Endothelial cell of coronary artery (primary cell): ENCODE results near the gene ACIN1. TPM values are rescaled to one million over a fixed set of nuclear protein-coding genes. Genes with fewer than 3 reads are reported as not detected.

Source experiments
- total RNA-seq: library from RNA; depleted of rRNA; stranded (reverse); fragments of >200 nt; gene quantifications from 2 replicates; pipeline ENCODE4 v1.2.3, GENCODE V29; 2014

Gene ACIN1, protein sequence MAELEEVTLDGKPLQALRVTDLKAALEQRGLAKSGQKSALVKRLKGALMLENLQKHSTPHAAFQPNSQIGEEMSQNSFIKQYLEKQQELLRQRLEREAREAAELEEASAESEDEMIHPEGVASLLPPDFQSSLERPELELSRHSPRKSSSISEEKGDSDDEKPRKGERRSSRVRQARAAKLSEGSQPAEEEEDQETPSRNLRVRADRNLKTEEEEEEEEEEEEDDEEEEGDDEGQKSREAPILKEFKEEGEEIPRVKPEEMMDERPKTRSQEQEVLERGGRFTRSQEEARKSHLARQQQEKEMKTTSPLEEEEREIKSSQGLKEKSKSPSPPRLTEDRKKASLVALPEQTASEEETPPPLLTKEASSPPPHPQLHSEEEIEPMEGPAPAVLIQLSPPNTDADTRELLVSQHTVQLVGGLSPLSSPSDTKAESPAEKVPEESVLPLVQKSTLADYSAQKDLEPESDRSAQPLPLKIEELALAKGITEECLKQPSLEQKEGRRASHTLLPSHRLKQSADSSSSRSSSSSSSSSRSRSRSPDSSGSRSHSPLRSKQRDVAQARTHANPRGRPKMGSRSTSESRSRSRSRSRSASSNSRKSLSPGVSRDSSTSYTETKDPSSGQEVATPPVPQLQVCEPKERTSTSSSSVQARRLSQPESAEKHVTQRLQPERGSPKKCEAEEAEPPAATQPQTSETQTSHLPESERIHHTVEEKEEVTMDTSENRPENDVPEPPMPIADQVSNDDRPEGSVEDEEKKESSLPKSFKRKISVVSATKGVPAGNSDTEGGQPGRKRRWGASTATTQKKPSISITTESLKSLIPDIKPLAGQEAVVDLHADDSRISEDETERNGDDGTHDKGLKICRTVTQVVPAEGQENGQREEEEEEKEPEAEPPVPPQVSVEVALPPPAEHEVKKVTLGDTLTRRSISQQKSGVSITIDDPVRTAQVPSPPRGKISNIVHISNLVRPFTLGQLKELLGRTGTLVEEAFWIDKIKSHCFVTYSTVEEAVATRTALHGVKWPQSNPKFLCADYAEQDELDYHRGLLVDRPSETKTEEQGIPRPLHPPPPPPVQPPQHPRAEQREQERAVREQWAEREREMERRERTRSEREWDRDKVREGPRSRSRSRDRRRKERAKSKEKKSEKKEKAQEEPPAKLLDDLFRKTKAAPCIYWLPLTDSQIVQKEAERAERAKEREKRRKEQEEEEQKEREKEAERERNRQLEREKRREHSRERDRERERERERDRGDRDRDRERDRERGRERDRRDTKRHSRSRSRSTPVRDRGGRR
- total RNA-seq = 83.1 and 91.2 TPM in 2 replicates

DNA sequence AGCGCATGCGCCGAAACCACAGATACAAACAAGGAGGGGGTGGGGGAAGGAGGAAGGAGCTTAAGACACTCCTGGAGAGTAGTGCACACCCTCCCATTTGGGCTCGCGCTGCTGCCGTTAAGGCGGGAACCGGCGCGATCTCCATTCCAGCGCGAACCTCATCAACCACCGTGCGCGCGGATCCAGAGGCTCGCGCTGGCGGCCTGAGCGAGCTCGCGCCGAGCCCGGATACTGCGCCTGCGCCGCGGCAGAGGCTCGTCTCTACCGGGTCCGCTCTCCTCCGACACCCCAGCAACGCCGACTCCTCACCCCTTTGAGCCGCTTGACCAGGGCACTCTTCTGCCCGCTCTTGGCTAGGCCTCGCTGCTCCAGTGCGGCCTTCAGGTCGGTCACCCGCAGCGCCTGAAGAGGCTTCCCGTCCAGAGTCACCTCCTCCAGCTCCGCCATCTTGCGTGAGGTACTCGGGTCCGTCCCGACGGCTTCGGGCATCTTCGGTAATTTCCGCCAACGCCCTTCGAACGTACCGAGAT lies at the start of gene ACIN1:
TSS of gene ACIN1 (minus strand) at position 471 of the 530 bp plus-strand sequence. CDS start at position 447, 24 bp downstream.

DNA sequence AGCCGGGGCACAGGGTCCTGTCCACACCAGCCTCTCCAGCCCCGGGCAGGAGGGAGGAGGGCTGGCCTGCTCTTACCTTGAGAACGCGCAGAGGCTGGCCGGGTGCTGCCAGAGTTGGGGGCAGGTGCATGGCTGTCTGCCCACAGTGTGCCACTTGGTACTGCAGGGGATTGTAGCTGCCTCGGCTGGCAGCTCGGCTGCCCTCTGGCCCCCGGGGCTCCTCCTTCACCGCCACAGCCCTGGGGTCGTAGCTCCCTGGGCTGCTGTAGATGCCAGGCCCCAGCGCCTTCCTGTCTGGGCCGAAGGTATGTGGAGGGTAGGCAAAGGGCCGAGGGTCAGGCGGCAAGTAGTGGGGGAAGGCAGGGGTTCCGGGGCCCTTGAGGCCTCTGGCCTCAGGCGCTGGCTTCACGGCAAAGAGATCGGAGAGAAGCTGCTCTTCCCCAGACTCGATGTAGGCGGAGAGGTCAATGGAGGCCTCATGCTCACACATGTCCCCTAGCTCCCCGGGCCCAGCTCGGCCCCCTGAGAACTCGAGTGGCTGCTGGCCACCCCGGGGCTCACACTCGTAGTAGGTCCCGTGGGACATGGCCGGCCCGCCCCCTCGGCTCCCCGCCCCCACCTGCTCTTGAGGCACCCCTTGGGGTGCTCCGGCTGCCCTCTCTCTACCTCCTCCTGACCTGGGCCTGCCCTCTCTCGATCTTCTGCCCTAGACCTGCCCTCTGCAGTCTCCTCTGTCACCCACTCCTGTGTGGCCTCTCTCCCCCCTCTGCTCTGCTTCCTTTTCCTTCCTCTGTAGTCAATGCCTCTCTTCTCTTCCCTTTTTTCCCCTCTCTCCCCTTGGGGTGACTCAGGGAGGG lies 23.8 kb upstream of the ACIN1 start, which contains the start of gene CEBPE:
TSS of gene CEBPE (minus strand) at position 750 of the 857 bp plus-strand sequence. CDS start at position 586, 164 bp downstream.

DNA sequence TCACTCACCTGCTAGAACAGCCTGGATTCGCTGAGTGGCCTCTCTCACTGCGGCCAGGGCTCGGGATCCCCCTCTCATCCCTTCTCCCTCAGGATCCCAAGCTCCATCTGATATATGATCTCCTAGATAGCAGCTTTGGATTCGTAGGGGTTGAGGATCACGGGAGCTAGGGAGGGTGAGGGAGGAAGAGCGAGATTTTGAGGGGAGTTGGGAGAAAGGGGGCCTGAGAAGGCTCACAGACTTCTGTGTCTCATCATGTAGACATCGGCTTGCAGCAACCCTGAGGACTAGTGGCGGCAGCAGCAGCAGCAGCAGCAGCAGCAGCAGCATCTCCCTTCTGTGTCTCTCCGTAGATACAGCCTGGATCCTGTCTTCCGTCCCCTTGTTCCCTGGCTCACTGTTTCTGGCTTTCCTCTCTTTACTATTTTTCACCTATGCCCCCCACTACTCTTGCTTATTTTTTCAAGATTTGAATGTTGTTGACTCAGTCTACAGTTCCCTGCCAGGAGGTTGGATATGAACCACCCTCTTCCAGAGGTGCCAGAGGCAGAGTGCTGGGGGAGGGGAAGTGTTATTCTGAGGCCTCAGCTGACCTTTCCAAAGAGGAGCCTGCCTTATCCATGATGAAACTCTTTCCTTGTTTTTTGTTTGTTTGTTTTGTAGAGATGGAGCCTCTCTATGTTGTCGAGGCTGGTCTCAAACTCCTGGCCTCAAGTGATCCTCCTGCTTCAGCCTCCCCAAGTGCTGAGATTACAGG lies 9.8 kb upstream of the ACIN1 start, which contains the start of gene CIROP:
TSS of gene CIROP (minus strand) at position 399 of the 757 bp plus-strand sequence. CDS start at position 330, 69 bp downstream.

DNA sequence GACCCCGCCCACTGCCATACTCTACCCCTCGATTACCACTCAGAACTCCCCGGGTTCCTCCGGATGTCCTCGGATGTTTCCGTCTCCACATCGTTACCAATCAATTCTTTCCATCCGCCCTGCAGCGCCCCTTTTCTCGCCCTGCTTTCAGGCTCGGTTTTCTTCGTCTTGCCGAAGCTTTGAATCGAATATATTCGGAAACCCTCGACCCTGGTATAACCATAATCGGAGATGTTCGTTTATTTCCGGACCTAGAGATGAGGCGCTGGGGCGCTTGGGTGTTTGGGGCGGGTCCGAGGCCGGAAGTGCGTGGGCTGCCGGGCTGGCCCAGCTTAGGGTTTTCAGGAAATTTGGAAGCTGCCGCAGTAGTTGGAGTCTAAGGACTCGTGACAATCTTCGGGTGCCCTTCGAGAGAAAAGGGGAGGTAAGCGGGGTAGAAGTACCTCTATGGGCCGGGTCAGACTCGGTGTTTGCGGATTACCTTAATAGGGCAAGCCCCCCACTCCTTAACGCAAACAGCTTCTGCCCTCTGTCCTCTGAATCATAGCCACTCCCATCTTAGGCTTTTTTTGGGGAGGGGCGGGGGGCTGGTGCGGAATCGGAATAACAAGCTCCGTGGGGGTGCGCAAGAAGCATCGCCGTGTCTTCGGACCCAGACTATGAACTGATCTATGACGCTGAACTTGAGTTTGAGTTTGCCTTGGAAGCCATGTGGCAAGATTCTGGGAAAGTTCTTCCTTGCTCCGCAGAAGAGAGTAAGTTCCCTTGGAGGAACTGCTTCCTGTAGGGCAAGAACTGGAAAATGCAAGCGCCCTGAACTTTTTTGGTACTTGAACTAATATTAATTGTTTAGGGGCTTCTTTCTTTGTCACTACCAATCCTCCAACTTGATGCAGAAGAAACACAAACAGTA lies 516 bp upstream of the ACIN1 start, which contains the start of gene C14orf119:
TSS of gene C14orf119 (plus strand) at position 310 of the 913 bp plus-strand sequence. CDS start 2,154 bp downstream, outside the sequence.

DNA sequence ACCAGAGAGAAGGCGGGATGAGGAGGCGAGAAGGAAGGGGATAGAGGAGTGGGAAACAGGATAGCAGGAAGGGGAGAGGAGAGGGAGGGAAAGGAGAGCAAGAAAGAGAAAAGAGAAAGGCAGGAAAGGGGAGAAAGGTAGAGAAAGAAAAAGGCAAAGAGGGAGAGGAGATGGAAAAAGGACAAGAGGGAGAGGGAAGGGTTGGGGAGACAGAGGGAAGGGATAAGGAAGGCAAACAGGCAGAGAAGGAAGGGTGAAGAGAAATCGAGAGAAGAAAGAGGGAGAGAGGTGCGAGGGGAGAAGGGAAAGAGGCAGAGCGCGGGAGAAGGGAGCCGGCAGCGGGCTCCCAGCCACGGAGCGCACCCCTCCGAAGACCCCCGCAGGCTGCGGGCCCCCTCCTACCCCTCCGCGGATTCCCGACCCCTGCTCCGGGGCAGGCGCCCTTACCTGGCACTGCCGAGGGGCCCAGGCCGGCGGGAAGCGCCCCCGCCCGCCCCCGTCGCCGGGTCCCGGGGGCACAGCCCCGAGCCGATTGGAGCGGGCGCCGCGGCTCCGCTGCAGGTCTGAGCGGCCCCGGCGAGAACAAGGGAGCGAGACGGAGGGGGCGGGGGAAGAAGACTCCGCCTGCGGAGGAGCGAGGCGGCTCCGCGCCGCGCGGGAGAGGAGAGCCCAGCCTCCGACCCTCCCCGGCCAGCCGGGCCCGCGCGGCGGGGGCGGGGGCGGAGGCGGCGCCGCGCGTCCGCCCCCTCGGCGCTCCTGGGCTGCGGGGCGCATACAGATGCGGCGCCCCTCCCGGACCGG lies 37.8 kb downstream of the ACIN1 start, which contains the start of gene CDH24:
TSS of gene CDH24 (minus strand) at position 565 of the 801 bp plus-strand sequence. CDS start 1,787 bp downstream, outside the sequence.

DNA sequence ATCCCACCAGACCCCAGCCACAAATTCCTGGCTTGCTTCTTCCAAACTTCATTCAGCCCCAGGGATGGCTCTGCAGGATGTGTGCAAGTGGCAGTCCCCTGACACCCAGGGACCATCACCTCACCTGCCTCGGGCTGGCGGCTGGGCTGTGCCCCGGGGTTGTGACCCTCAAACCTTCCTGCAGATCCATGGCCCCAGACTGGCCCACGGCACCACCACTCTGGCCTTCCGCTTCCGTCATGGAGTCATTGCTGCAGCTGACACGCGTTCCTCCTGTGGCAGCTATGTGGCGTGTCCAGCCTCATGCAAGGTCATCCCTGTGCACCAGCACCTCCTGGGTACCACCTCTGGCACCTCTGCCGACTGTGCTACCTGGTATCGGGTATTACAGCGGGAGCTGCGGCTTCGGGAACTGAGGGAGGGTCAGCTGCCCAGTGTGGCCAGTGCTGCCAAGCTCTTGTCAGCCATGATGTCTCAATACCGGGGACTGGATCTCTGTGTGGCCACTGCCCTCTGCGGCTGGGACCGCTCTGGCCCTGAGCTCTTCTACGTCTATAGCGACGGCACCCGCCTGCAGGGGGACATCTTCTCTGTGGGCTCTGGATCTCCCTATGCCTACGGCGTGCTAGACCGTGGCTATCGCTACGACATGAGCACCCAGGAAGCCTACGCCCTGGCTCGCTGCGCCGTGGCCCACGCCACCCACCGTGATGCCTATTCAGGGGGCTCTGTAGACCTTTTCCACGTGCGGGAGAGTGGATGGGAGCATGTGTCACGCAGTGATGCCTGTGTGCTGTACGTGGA lies 52.6 kb downstream of the ACIN1 start, which contains the start of gene PSMB11:
TSS of gene PSMB11 (plus strand) at position 51 of the 804 bp plus-strand sequence. CDS start at position 65, 14 bp downstream.

DNA sequence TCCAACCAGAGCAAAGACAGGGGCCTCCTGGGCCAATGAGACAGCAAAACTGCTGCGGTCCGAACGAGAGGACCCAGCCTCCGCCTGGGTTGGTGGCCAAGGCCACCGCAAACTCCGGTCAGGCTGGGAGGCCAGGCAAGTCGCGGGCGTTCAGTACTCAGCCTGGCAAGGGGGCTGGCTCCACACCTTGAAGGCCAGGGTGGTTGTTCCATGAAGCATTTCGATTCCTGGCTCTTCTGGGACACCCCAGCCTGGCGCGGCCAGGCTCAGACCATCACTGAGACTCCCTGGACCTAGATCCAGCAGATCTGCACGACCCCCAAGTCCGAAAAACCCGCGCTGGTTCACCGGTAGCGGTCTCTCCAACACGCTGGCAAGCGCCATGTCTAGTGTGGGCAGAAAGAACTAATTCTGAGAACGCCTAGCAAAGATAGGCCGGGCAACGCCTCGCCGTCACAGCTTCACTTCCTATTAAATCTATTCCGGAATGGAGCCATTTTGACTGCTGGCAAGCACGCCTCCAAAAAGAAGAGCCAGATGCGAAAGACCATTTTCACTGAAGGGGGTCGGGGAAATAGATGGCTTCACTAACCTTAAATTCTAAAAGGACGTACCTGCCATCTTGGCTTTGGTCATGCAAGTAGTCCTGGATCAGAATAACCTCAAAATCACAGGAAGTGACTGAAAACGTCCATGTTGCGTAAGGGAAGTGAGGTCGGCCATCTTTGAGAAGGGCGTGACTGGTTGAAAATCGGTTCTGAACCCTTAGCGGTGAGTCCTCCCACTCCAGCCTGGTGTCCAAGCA lies 60.2 kb downstream of the ACIN1 start, which contains the start of gene PSMB5:
TSS of gene PSMB5 (minus strand) at position 403 of the 805 bp plus-strand sequence. CDS start at position 384, 19 bp downstream.

DNA sequence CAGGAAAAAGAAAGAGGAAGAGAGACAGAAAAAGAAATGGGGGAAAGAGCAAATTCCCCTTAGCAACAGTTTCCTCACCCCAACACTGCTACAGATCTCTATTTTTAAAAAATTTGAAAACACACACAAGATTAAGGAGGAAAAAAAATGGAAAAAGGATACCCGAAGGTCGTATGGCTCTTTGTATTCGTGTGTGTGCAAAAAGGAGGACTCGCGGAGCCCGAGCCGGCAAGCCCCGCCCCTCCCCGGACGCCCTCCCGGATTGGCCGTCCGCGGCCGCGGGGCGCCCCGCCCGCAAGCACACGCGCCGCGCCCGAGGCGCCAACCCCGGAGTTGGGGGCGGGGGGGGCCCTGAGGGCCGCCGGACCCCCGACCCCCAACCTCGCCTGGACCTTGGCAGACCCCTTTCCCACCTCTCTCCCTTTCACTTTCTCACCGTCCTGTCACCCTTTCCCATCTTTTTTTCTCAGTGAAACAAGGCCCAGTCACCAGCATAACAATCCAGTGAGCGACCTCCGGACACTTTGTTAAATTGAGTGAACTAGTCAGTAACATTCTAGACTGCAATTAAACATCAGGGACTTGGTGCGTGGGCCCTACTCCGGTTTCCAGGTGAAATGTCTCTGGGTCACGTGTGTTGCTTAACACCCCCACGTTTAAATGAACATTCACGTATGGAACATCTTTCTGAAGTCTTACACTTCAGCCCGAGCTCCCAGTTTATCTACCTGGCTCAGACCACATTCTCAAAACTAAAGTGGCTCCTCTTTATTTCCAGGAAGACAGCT lies 84.8 kb downstream of the ACIN1 start, which contains the start of gene C14orf93:
TSS of gene C14orf93 (minus strand) at position 205 of the 788 bp plus-strand sequence. CDS start 11,120 bp downstream, outside the sequence.

Other genes with a start within 250 kb of the ACIN1 start
- gene LRP10, start 223.4 kb downstream of the ACIN1 start, total RNA-seq = 44.2 and 65.4 TPM in 2 replicates
- gene REM2, start 211.9 kb downstream of the ACIN1 start, total RNA-seq = 0.09 TPM in 2 replicates
- gene RBM23, start 176.0 kb downstream of the ACIN1 start, total RNA-seq = 43.6 and 50.5 TPM in 2 replicates
- gene PRMT5, start 165.8 kb downstream of the ACIN1 start, total RNA-seq = 45.9 and 71.5 TPM in 2 replicates
- gene HAUS4, start 138.0 kb downstream of the ACIN1 start, total RNA-seq = 33.0 and 38.8 TPM in 2 replicates
- gene AJUBA, start 112.6 kb downstream of the ACIN1 start, total RNA-seq = 40.2 and 86.7 TPM in 2 replicates
- 4.9 and 5.3 TPM in 2 replicates for gene C14orf93, start 85.0 kb downstream of the ACIN1 start, total RNA-seq
- 258 and 313 TPM in 2 replicates for gene PSMB5, start 60.2 kb downstream of the ACIN1 start, total RNA-seq
- not detected in 2 replicates for gene PSMB11, start 52.9 kb downstream of the ACIN1 start, total RNA-seq
- gene CDH24, start 37.6 kb downstream of the ACIN1 start, total RNA-seq = 13.9 and 15.7 TPM in 2 replicates
- gene C14orf119, start 369 bp upstream of the ACIN1 start, total RNA-seq = 57.6 and 64.3 TPM in 2 replicates
- not detected in 2 replicates for gene CIROP, start 9.9 kb upstream of the ACIN1 start, total RNA-seq
- not detected in 2 replicates for gene CEBPE, start 24.1 kb upstream of the ACIN1 start, total RNA-seq
- gene SLC7A8, start 88.5 kb upstream of the ACIN1 start, total RNA-seq = 0.63 TPM in 1 of 2 replicates, not detected in the other
- gene RNF212B, start 142.8 kb upstream of the ACIN1 start, total RNA-seq = not detected in 2 replicates
- 3.3 and 4.0 TPM in 2 replicates for gene HOMEZ, start 191.0 kb upstream of the ACIN1 start, total RNA-seq
- 1.3 and 1.9 TPM in 2 replicates for gene PPP1R3E, start 207.7 kb upstream of the ACIN1 start, total RNA-seq
- gene BCL2L2, start 211.7 kb upstream of the ACIN1 start, total RNA-seq = 12.1 and 14.6 TPM in 2 replicates
- 83.3 and 103 TPM in 2 replicates for gene PABPN1, start 226.3 kb upstream of the ACIN1 start, total RNA-seq